Right renal cortex interstitium (tissue), 3 donors: ENCODE measurements around the gene FNTB. TPM values are rescaled to one million over a fixed set of nuclear protein-coding genes. Genes with fewer than 3 reads are reported as not detected.

Source experiments
- DNase-seq, 3 donors: peaks; one replicate each; pipeline ENCODE4 v3.0.0-alpha.2; 2013; ENCODE audit warnings: low read depth in 3 of 3, low spot score in 2 of 3
- polyA plus RNA-seq, 3 donors: library from polyadenylated mRNA; unstranded; fragments of 120-200 nt; gene quantifications; one replicate each; pipeline ENCODE4 v1.2.1, GENCODE V29; 2013; ENCODE audit not compliant: insufficient read length in 3 of 3

FNTB gene
- 10 to 100 TPM; 27.2 to 33.4 (median 28.4) TPM for polyA plus RNA-seq

- DNase-seq: peak; percentile 96 to 99 (median 96)
Observed at GRCh38 chr14:64986648-64987437, at the start of gene FNTB. FNTB (plus strand) TSS chr14:64986895; CDS start chr14:64986954, 59 bp downstream.

- no peak for DNase-seq
Observed at GRCh38 chr14:64937171-64937820, 49.4 kb upstream of the FNTB start.

GRCh38 chr14:64937821-64938193 lies 48.9 kb upstream of the FNTB start:
- DNase-seq: no peak

- no peak for DNase-seq
Observed at GRCh38 chr14:64938972-64939816, 47.5 kb upstream of the FNTB start.

GRCh38 chr14:64939817-64940190 lies 46.9 kb upstream of the FNTB start:
- DNase-seq: no peak

GRCh38 chr14:64940336-64940910 lies 46.3 kb upstream of the FNTB start:
- no peak for DNase-seq

- no peak for DNase-seq
Observed at GRCh38 chr14:64942531-64943111, 44.1 kb upstream of the FNTB start, which contains the start of gene GPX2. GPX2 (minus strand) TSS chr14:64942745; CDS start chr14:64942726, 19 bp downstream.

- no peak for DNase-seq
Observed at GRCh38 chr14:64943556-64943955, 43.1 kb upstream of the FNTB start.

- DNase-seq: no peak
Observed at GRCh38 chr14:64944041-64944440, 42.7 kb upstream of the FNTB start.

GRCh38 chr14:64944861-64945260 lies 41.8 kb upstream of the FNTB start:
- DNase-seq: no peak

GRCh38 chr14:64945431-64946178 lies 41.1 kb upstream of the FNTB start:
- DNase-seq: no peak

- DNase-seq: no peak
Observed at GRCh38 chr14:64946310-64947045, 40.2 kb upstream of the FNTB start.

- DNase-seq: no peak
Observed at GRCh38 chr14:64947710-64948611, 38.7 kb upstream of the FNTB start.

GRCh38 chr14:64948612-64949210 lies 38.0 kb upstream of the FNTB start:
- DNase-seq: no peak

GRCh38 chr14:64950889-64951288 lies 35.8 kb upstream of the FNTB start:
- no peak for DNase-seq

- DNase-seq: no peak
Observed at GRCh38 chr14:64951291-64951690, 35.4 kb upstream of the FNTB start.

GRCh38 chr14:64951724-64952123 lies 35.0 kb upstream of the FNTB start:
- DNase-seq: no peak
